GM18951 (cell line): ENCODE results near the gene UGT1A3.

Experiments
- POLR2A ChIP-seq: IDR thresholded peaks from 4 replicates; pipeline ENCODE4 v1.6.1; 2011; ENCODE audit warnings: mild to moderate bottlenecking; ENCODE audit not compliant: insufficient read length, insufficient read depth; ENCODE audit errors: extremely low read depth
- in situ Hi-C: fragments of 300-500 bp; cut with MboI; formaldehyde crosslinking; loops from one replicate; pipeline ENCODE4 v1.12.0; 2022; ENCODE audit warnings: low sequenced_read_pairs, mixed read lengths, inconsistent platforms; ENCODE audit not compliant: unreplicated experiment

UGT1A3 gene

GRCh38 chr2:233822101-233822771, 93.4 kb downstream of the UGT1A3 start:
- TF ChIP-seq POLR2A = no peak
- in situ Hi-C loops = no loop called here
